ENCODE data around the gene PLK5.

- TF ChIP-seq RAD21 (IDR thresholded peaks at IDR 0.05), result no peak
- no peak for TF ChIP-seq CTCF (IDR thresholded peaks at IDR 0.05; ENCODE audit: low read depth, low read length, missing input control)
- TF ChIP-seq SP1 (IDR thresholded peaks at IDR 0.05), result no peak
These were observed 50.7 kb downstream of the PLK5 start for GRCh38 chr19:1574354-1575136.
